ENCODE results near the gene LATS1.
"Not testable (repeated sequence)": the region's sequence is repeated elsewhere in the genome, so short reads cannot be mapped to it uniquely, and the experiment has no call there.

LATS1 gene

GRCh38 chr6:149696901-149697300 lies 21.0 kb downstream of the LATS1 start:
- TF ChIP-seq CTCF (IDR thresholded peaks at IDR 0.05; ENCODE audit: borderline replicate concordance, control extremely low read depth, extremely low read depth, insufficient read depth, missing control alignments), result no peak
- in situ Hi-C loops (cut with MboI; ENCODE audit: low sequenced_read_pairs, unreplicated experiment), result no loop called here
- no peak for DNase-seq (ENCODE audit: low spot score)

- in situ Hi-C loops (cut with MboI; ENCODE audit: low sequenced_read_pairs, unreplicated experiment), result no loop called here
- no peak for TF ChIP-seq CTCF (IDR thresholded peaks at IDR 0.05; ENCODE audit: borderline replicate concordance, control extremely low read depth, extremely low read depth, insufficient read depth, missing control alignments)
- DNase-seq (ENCODE audit: low spot score), result no peak
Measured at GRCh38 chr6:149694921-149695320, 23.0 kb downstream of the LATS1 start.

GRCh38 chr6:149691201-149691600 lies 26.7 kb downstream of the LATS1 start:
- in situ Hi-C loops (cut with MboI; ENCODE audit: low sequenced_read_pairs, unreplicated experiment), result no loop called here
- no peak for TF ChIP-seq CTCF (IDR thresholded peaks at IDR 0.05; ENCODE audit: borderline replicate concordance, control extremely low read depth, extremely low read depth, insufficient read depth, missing control alignments)
- DNase-seq (ENCODE audit: low spot score), result no peak

- DNase-seq (ENCODE audit: low spot score), result no peak
- in situ Hi-C loops (cut with MboI; ENCODE audit: low sequenced_read_pairs, unreplicated experiment), result no loop called here
- TF ChIP-seq CTCF (IDR thresholded peaks at IDR 0.05; ENCODE audit: borderline replicate concordance, control extremely low read depth, extremely low read depth, insufficient read depth, missing control alignments), result no peak
Measured at GRCh38 chr6:149686230-149686629, 31.7 kb downstream of the LATS1 start.

- TF ChIP-seq CTCF (IDR thresholded peaks at IDR 0.05; ENCODE audit: borderline replicate concordance, control extremely low read depth, extremely low read depth, insufficient read depth, missing control alignments), result no peak
- in situ Hi-C loops (cut with MboI; ENCODE audit: low sequenced_read_pairs, unreplicated experiment), result no loop called here
- no peak for DNase-seq (ENCODE audit: low spot score)
Measured at GRCh38 chr6:149683256-149683859, 34.5 kb downstream of the LATS1 start.

GRCh38 chr6:149681845-149682244 lies 36.1 kb downstream of the LATS1 start:
- in situ Hi-C loops (cut with MboI; ENCODE audit: low sequenced_read_pairs, unreplicated experiment); DNase-seq (ENCODE audit: low spot score): not testable (repeated sequence)

GRCh38 chr6:149681209-149681608 lies 36.7 kb downstream of the LATS1 start:
- TF ChIP-seq CTCF (IDR thresholded peaks at IDR 0.05; ENCODE audit: borderline replicate concordance, control extremely low read depth, extremely low read depth, insufficient read depth, missing control alignments), result no peak
- DNase-seq (ENCODE audit: low spot score), result no peak
- in situ Hi-C loops (cut with MboI; ENCODE audit: low sequenced_read_pairs, unreplicated experiment), result no loop called here

Data from GM13976 (cell line).